ENCODE measurements around the gene CYP2A6.
"Not testable (repeated sequence)": the region's sequence is repeated elsewhere in the genome, so short reads cannot be mapped to it uniquely, and the experiment has no call there.

GRCh38 chr19:40843653-40844052 is 6.6 kb downstream of the CYP2A6 start:
- TF ChIP-seq CTCF (conservative IDR thresholded peaks at IDR 0.05; ENCODE audit: low read depth, low read length); RCOR1 (IDR thresholded peaks at IDR 0.05; ENCODE audit: insufficient replicate concordance, low read length): not testable (repeated sequence)

All from IMR-90 (cell line).